MCF 10A (cell line): ENCODE measurements around the gene MYOM3. TPM values are rescaled to one million over a fixed set of nuclear protein-coding genes. Genes with fewer than 3 reads are reported as not detected.
"Not testable (repeated sequence)": the region's sequence is repeated elsewhere in the genome, so short reads cannot be mapped to it uniquely, and the experiment has no call there.

Experiments
- BruUV-seq: library from RNA; stranded (reverse); fragments of 400-500 nt; replicated peaks from 2 replicates; lab custom pipeline; 2021; lab: Mats Ljungman, UMichigan
- CTCF ChIA-PET: fragments of 300-600 bp; sonication (Branson Sonifier 250); formaldehyde crosslinking; extraction: SDS; loops from one replicate; lab custom pipeline; 2021; ENCODE audit warnings: antibody characterized with exemption, inconsistent platforms; lab: Yijun Ruan, JAX
- POLR2A ChIA-PET: fragments of 300-600, 350-650 bp; sonication (Branson Sonifier 250); formaldehyde crosslinking; extraction: SDS; loops from one replicate; lab custom pipeline; 2020; ENCODE audit warnings: antibody characterized with exemption, inconsistent platforms; lab: Yijun Ruan, JAX
- DNase-seq: peaks from one replicate; pipeline ENCODE4 v3.0.0-alpha.2; 2018; ENCODE audit not compliant: unreplicated experiment
- H3K27ac Mint-ChIP-seq: one replicate; pipeline ENCODE4 v1.8.0; 2022; ENCODE audit warnings: mild to moderate bottlenecking, low read depth, mixed read lengths; ENCODE audit not compliant: unreplicated experiment
- H3K27me3 Mint-ChIP-seq: one replicate; pipeline ENCODE4 v1.8.0; 2022; ENCODE audit warnings: mixed read lengths; ENCODE audit not compliant: insufficient read depth, unreplicated experiment
- H3K36me3 Mint-ChIP-seq: one replicate; pipeline ENCODE4 v1.8.0; 2022; ENCODE audit warnings: mild to moderate bottlenecking, moderate library complexity, mixed read lengths; ENCODE audit not compliant: insufficient read depth, unreplicated experiment
- H3K4me1 Mint-ChIP-seq: one replicate; pipeline ENCODE4 v1.8.0; 2022; ENCODE audit warnings: mixed read lengths; ENCODE audit not compliant: insufficient read depth, unreplicated experiment
- H3K4me3 Mint-ChIP-seq: one replicate; pipeline ENCODE4 v1.8.0; 2022; ENCODE audit warnings: mild to moderate bottlenecking, moderate library complexity, mixed read lengths; ENCODE audit not compliant: unreplicated experiment
- H3K9me3 Mint-ChIP-seq: one replicate; pipeline ENCODE4 v1.8.0; 2022; ENCODE audit warnings: mixed read lengths; ENCODE audit not compliant: unreplicated experiment
- intact Hi-C: fragments of 100-400 bp; cut with micrococcal nuclease; formaldehyde crosslinking; loops from 2 replicates; pipeline ENCODE4 v1.14.1; 2022
- total RNA-seq: library from RNA; stranded (reverse); gene quantifications from 2 replicates; pipeline ENCODE4 v1.2.3, GENCODE V29; 2022
- TF ChIP-seq, protein P1 (sequence below): fragments of 200-600 bp; IDR thresholded peaks from one replicate; pipeline ENCODE4 v1.8.0; 2022; ENCODE audit warnings: antibody characterized with exemption, mild to moderate bottlenecking; ENCODE audit not compliant: unreplicated experiment

MYOM3 gene
- total RNA-seq, 1 experiment from 2014 or later = 0.05 TPM

- peaks cover 18% of the 10 kb centered on the region for H3K4me1 Mint-ChIP-seq
Observed at GRCh38 chr1:24015221-24016210, 96.4 kb downstream of the MYOM3 start.

GRCh38 chr1:24012878-24013277 lies 99.1 kb downstream of the MYOM3 start:
- H3K27ac Mint-ChIP-seq, H3K36me3 Mint-ChIP-seq, intact Hi-C loops, BruUV-seq, H3K4me3 Mint-ChIP-seq, POLR2A ChIA-PET, H3K9me3 Mint-ChIP-seq, H3K27me3 Mint-ChIP-seq: not testable (repeated sequence)
- H3K4me1 Mint-ChIP-seq = peaks cover 20% of the 10 kb centered on the region
- CTCF ChIA-PET = interaction anchor here (0.6 kb wide), 1 partner anchor 1028 kb away, joined by 4 read pairs; no protein-coding TSS in a partner anchor
- peak; percentile 41 for DNase-seq

More at GRCh38 chr1:24015221-24016210, 96.4 kb downstream of the MYOM3 start:
- intact Hi-C loops = no loop called here
- ChIA-PET CTCF (interaction anchor here (0.5 to 0.8 kb wide), 3 partner anchors 66 to 370 kb away, joined by 3 to 4 read pairs (median 4); no protein-coding TSS in a partner anchor), POLR2A (interaction anchor here (0.8 to 1.7 kb wide), 9 partner anchors 8 to 62 kb away, joined by 3 to 9 read pairs (median 4); partner anchors contain the start of gene SRSF10)
- no peak for DNase-seq
- no peaks in the 10 kb centered on the region for H3K9me3 Mint-ChIP-seq
- no peaks in the 10 kb centered on the region for H3K27me3 Mint-ChIP-seq
- H3K36me3 Mint-ChIP-seq = peaks cover 6% of the 10 kb centered on the region
- H3K27ac Mint-ChIP-seq = no peak overlapping the region
- BruUV-seq = no TSS peak
- TF ChIP-seq, protein P1, sequence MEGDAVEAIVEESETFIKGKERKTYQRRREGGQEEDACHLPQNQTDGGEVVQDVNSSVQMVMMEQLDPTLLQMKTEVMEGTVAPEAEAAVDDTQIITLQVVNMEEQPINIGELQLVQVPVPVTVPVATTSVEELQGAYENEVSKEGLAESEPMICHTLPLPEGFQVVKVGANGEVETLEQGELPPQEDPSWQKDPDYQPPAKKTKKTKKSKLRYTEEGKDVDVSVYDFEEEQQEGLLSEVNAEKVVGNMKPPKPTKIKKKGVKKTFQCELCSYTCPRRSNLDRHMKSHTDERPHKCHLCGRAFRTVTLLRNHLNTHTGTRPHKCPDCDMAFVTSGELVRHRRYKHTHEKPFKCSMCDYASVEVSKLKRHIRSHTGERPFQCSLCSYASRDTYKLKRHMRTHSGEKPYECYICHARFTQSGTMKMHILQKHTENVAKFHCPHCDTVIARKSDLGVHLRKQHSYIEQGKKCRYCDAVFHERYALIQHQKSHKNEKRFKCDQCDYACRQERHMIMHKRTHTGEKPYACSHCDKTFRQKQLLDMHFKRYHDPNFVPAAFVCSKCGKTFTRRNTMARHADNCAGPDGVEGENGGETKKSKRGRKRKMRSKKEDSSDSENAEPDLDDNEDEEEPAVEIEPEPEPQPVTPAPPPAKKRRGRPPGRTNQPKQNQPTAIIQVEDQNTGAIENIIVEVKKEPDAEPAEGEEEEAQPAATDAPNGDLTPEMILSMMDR = no peak
- H3K4me3 Mint-ChIP-seq = no peak overlapping the region

GRCh38 chr1:24010650-24011049 lies 101.3 kb downstream of the MYOM3 start:
- no peak for DNase-seq
- Mint-ChIP-seq H3K27me3 (no peaks in the 10 kb centered on the region), H3K4me1 (peaks cover 12% of the 10 kb centered on the region), H3K4me3 (no peak overlapping the region), H3K9me3 (no peaks in the 10 kb centered on the region), H3K27ac (peak overlapping the region; percentile 55), H3K36me3 (no peaks in the 10 kb centered on the region)
- ChIA-PET POLR2A (interaction anchor here (0.7 to 1.5 kb wide), 4 partner anchors 32 to 350 kb away, joined by 3 to 4 read pairs (median 3); no protein-coding TSS in a partner anchor), CTCF (interaction anchor here (0.6 to 1.0 kb wide), 3 partner anchors 18 to 677 kb away, joined by 3 to 4 read pairs (median 3); no protein-coding TSS in a partner anchor)
- no TSS peak for BruUV-seq
- TF ChIP-seq, protein P1 = no peak
- intact Hi-C loops = no loop called here

DNA sequence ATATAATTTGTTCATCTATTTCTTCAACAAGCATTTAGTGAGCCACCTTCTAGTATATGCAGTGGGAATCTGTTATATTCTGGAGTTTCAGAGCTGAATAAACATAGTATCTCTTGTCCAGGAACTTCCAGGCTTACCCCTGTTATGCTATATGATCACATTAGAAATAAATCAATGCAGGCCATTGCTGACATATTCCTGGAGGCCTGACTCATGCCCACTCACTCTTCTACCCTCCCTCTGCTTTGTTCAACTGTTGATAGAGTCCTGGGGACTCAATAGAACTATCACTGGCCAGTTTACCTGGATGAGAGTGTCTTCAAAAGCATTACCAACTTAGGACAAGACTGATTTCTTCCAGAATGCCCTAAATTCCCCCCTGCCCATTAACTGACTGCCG lies 102.5 kb downstream of the MYOM3 start:
- H3K36me3 Mint-ChIP-seq = no peaks in the 10 kb centered on the region
- ChIA-PET CTCF (no interaction called here), POLR2A (interaction anchor here (1.3 to 2.2 kb wide), 3 partner anchors 10 to 54 kb away, joined by 3 to 6 read pairs (median 6); partner anchors contain the start of gene SRSF10)
- no TSS peak for BruUV-seq
- intact Hi-C loops = no loop called here
- H3K4me1 Mint-ChIP-seq = peaks cover 9% of the 10 kb centered on the region
- DNase-seq = peak; percentile 45
- no peak overlapping the region for H3K4me3 Mint-ChIP-seq
- TF ChIP-seq, protein P1 = no peak
- H3K9me3 Mint-ChIP-seq = no peaks in the 10 kb centered on the region
- no peak overlapping the region for H3K27ac Mint-ChIP-seq
- H3K27me3 Mint-ChIP-seq = no peaks in the 10 kb centered on the region

GRCh38 chr1:24008574-24009184 lies 103.3 kb downstream of the MYOM3 start:
- H3K9me3 Mint-ChIP-seq, H3K4me3 Mint-ChIP-seq, CTCF ChIA-PET, intact Hi-C loops, H3K27me3 Mint-ChIP-seq, BruUV-seq, H3K27ac Mint-ChIP-seq, H3K36me3 Mint-ChIP-seq: not testable (repeated sequence)
- POLR2A ChIA-PET = interaction anchor here (0.6 to 2.2 kb wide), 4 partner anchors 11 to 309 kb away, joined by 3 to 6 read pairs (median 4); partner anchors contain the start of gene SRSF10
- DNase-seq = peak; percentile 44
- H3K4me1 Mint-ChIP-seq = peaks cover 13% of the 10 kb centered on the region
